ENCODE data around the gene IKBKG. TPM values are rescaled to one million over a fixed set of nuclear protein-coding genes. Genes with fewer than 3 reads are reported as not detected.
A peak's percentile ranks its signal among the peaks of the same experiment; 100 is the strongest.

Gene IKBKG
- total and polyA plus RNA-seq, 12 donors, result 11.6 to 27.0 (median 15.1) TPM

GRCh38 chrX:154509455-154509854, 38.0 kb upstream of the IKBKG start:
- TF ChIP-seq CTCF (IDR thresholded peaks at IDR 0.05), result no peak
- no peaks in the 10 kb centered on the region for H3K27me3 ChIP-seq
- intact Hi-C loops (cut with DNase I), result no loop called here
- no peak overlapping the region for H3K4me3 ChIP-seq
- H3K36me3 ChIP-seq, result peaks cover 0 to 47% (median 0%) of the 10 kb centered on the region in 9 donors
- ATAC-seq (no peak), DNase-seq (no peak)
- 98% methylated on average over 5 of the region's 5 CpGs for WGBS, 2 donors
- no peak overlapping the region for H3K27ac ChIP-seq
- H3K9me3 ChIP-seq, result peaks cover 0 to 7% (median 0%) of the 10 kb centered on the region in 11 donors
- H3K4me1 ChIP-seq, result peaks cover 0 to 2% (median 0%) of the 10 kb centered on the region in 9 donors

GRCh38 chrX:154511761-154512160, 35.7 kb upstream of the IKBKG start:
- intact Hi-C loops (cut with DNase I), result loop anchor here in 1 of 10 donors (10.0 kb wide), 2 partner anchors 57 to 117 kb away; partner anchors contain the start of genes PLXNA3 and RPL10
- no peak for TF ChIP-seq CTCF (IDR thresholded peaks at IDR 0.05)
- ATAC-seq, result no peak
- DNase-seq, result no peak
- Histone ChIP-seq H3K4me1 (peaks cover 0 to 16% (median 7%) of the 10 kb centered on the region in 9 donors), H3K4me3 (no peak overlapping the region), H3K27me3 (no peaks in the 10 kb centered on the region), H3K36me3 (peaks cover 0 to 29% (median 0%) of the 10 kb centered on the region in 9 donors), H3K27ac (peak overlapping the region in 1 of 10 donors; percentile 36), H3K9me3 (peaks cover 0 to 11% (median 0%) of the 10 kb centered on the region in 11 donors)
- 71 to 74% methylated on average over 12 of the region's 12 CpGs for WGBS, 2 donors

DNA sequence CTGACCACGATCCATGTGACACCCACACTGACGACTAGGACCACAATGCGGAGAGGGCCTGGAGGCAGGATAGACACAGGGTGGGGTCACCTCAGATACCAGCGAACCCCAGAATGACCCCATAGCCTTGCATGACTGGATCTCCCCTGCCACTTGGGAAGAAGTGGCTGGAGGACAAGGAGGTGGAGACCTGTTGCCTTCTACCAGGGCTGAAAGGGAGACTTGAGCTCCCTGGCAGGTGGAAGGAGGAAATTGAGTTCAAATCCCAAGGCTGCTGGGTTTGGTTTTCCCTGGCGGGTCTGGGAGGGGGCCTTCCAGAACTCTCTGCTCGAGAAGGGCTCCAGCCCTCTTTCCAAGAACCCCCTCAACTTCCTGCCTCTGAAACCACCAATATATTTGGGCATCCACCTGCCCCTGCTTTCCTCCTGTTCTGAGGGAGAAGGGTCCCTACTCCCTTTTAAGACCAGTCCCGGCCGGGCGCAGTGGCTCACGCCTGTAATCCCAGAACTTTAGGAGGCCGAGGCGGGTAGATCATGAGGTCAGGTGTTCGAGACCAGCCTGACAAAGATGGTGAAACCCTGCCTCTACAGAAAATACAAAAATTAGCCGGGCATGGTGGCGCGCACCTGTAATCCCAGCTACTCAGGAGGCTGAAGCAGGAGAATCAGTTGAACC, 34.4 kb upstream of the IKBKG start:
- Histone ChIP-seq H3K4me1 (peaks cover 0 to 27% (median 13%) of the 10 kb centered on the region in 9 donors), H3K9me3 (peaks cover 0 to 11% (median 0%) of the 10 kb centered on the region in 11 donors), H3K36me3 (peaks cover 0 to 16% (median 0%) of the 10 kb centered on the region in 9 donors), H3K27me3 (no peaks in the 10 kb centered on the region), H3K4me3 (no peak overlapping the region), H3K27ac (no peak overlapping the region)
- ATAC-seq (no peak), DNase-seq (no peak)
- no peak for TF ChIP-seq CTCF (IDR thresholded peaks at IDR 0.05)
- WGBS, 2 donors, result 94 to 97% methylated on average over 15 to 16 of the region's 16 CpGs
- intact Hi-C loops (cut with DNase I), result loop anchor here in 1 of 10 donors (10.0 kb wide), 2 partner anchors 58 to 118 kb away; partner anchors contain the start of genes PLXNA3 and RPL10

DNA sequence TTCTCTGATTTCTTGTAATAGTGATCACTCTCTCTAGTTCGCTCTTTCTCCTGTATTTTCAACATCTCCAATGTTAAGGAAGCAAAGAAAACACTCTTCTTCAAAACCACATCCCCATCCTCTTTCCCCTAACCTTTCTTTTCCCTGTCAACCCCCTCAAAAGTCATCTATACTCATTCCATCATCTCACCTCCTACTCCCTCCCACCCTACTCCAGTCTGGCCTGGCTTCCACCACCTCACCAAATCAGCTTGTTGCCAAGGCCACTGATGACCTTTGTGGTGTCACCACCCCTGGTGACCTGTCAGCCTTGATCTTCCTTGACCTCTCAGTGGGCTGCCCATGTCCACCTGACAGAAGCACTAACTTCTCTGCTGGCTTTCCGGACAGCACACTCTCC, 33.7 kb upstream of the IKBKG start:
- H3K4me3 ChIP-seq, result no peak overlapping the region
- peaks cover 0 to 27% (median 13%) of the 10 kb centered on the region in 9 donors for H3K4me1 ChIP-seq
- H3K27me3 ChIP-seq, result no peaks in the 10 kb centered on the region
- intact Hi-C loops (cut with DNase I), result loop anchor here in 1 of 10 donors (10.0 kb wide), 2 partner anchors 59 to 119 kb away; partner anchors contain the start of genes PLXNA3 and RPL10
- WGBS, 2 donors, result 92 to 100% methylated on average over 2 of the region's 2 CpGs
- H3K36me3 ChIP-seq, result peaks cover 0 to 10% (median 0%) of the 10 kb centered on the region in 9 donors
- no peak for TF ChIP-seq CTCF (IDR thresholded peaks at IDR 0.05)
- H3K27ac ChIP-seq, result no peak overlapping the region
- peaks cover 0 to 11% (median 0%) of the 10 kb centered on the region in 11 donors for H3K9me3 ChIP-seq
- no peak for ATAC-seq
- no peak for DNase-seq

All from heart right ventricle (tissue), 16 donors.